Pulmonary artery endothelial cell (primary cell): ENCODE measurements around the gene MEGF11. TPM values are rescaled to one million over a fixed set of nuclear protein-coding genes. Genes with fewer than 3 reads are reported as not detected.

Source experiments
- DNase-seq: peaks from one replicate; pipeline ENCODE4 v3.0.0-alpha.2; 2011; ENCODE audit warnings: low read depth, low spot score
- total RNA-seq: library from RNA; depleted of rRNA; stranded (reverse); fragments of >200 nt; gene quantifications from 2 replicates; pipeline ENCODE4 v1.2.3, GENCODE V29; 2014

MEGF11 gene
- total RNA-seq, 1 donor from 2014 or later: under 0.01 TPM

GRCh38 chr15:65951007-65951406, 302.5 kb downstream of the MEGF11 start:
- DNase-seq: no peak

GRCh38 chr15:65949491-65949890, 304.1 kb downstream of the MEGF11 start:
- no peak for DNase-seq

- DNase-seq: no peak
These were observed 304.5 kb downstream of the MEGF11 start for GRCh38 chr15:65949011-65949410.

- DNase-seq: no peak
These were observed 305.2 kb downstream of the MEGF11 start for GRCh38 chr15:65948383-65948782.

GRCh38 chr15:65947041-65947440, 306.5 kb downstream of the MEGF11 start:
- no peak for DNase-seq

GRCh38 chr15:65945616-65946015, 307.9 kb downstream of the MEGF11 start:
- DNase-seq: no peak

- no peak for DNase-seq
These were observed 309.1 kb downstream of the MEGF11 start for GRCh38 chr15:65944404-65944803.

GRCh38 chr15:65942436-65942835, 311.1 kb downstream of the MEGF11 start:
- DNase-seq: no peak

GRCh38 chr15:65940618-65940909, 313.0 kb downstream of the MEGF11 start:
- no peak for DNase-seq

- DNase-seq: peak; percentile 37
These were observed 313.5 kb downstream of the MEGF11 start for GRCh38 chr15:65939901-65940617.

- no peak for DNase-seq
These were observed 314.9 kb downstream of the MEGF11 start for GRCh38 chr15:65938604-65939003.

GRCh38 chr15:65937476-65937875, 316.1 kb downstream of the MEGF11 start:
- no peak for DNase-seq

GRCh38 chr15:65937054-65937453, 316.5 kb downstream of the MEGF11 start:
- no peak for DNase-seq

GRCh38 chr15:65936282-65936681, 317.3 kb downstream of the MEGF11 start:
- no peak for DNase-seq

- no peak for DNase-seq
These were observed 318.2 kb downstream of the MEGF11 start for GRCh38 chr15:65935391-65935790.

- DNase-seq: no peak
These were observed 322.3 kb downstream of the MEGF11 start for GRCh38 chr15:65931221-65931620.

GRCh38 chr15:65930134-65930533, 323.4 kb downstream of the MEGF11 start:
- no peak for DNase-seq

GRCh38 chr15:65929573-65929972, 324.0 kb downstream of the MEGF11 start:
- DNase-seq: no peak

- no peak for DNase-seq
These were observed 326.0 kb downstream of the MEGF11 start for GRCh38 chr15:65927545-65927944.

GRCh38 chr15:65926899-65927298, 326.7 kb downstream of the MEGF11 start:
- no peak for DNase-seq

GRCh38 chr15:65926459-65926858, 327.1 kb downstream of the MEGF11 start:
- no peak for DNase-seq

GRCh38 chr15:65925338-65925737, 328.2 kb downstream of the MEGF11 start:
- DNase-seq: no peak

- no peak for DNase-seq
These were observed 329.5 kb downstream of the MEGF11 start for GRCh38 chr15:65924004-65924403.

GRCh38 chr15:65923264-65923663, 330.3 kb downstream of the MEGF11 start:
- DNase-seq: no peak
